Suprapubic skin (tissue), 4 donors: ENCODE measurements around the gene TFAP2B.

Experiments
- CTCF ChIP-seq, 2 donors: fragments of 200-600 bp in 1 of 2; fragments of 450-650 bp in 1 of 2; sonication (generic) in 1 of 2; IDR thresholded peaks; one replicate each; pipeline ENCODE4 v1.5.1; 2016 to 2019; ENCODE audit warnings: antibody characterized with exemption in 2 of 2, mild to moderate bottlenecking in 1 of 2, moderate library complexity in 1 of 2
- EP300 ChIP-seq: sonication (generic); formaldehyde crosslinking; IDR thresholded peaks from one replicate; pipeline ENCODE4 v1.6.1; 2017; ENCODE audit warnings: antibody characterized with exemption
- POLR2A ChIP-seq, 2 donors: fragments of 450-650 bp; IDR thresholded peaks; one replicate each; pipeline ENCODE4 v1.6.1; 2017; ENCODE audit warnings: antibody characterized with exemption in 2 of 2, mild to moderate bottlenecking in 2 of 2, moderate library complexity in 2 of 2
- POLR2AphosphoS5 ChIP-seq, 3 donors: sonication (generic); formaldehyde crosslinking; IDR thresholded peaks; one replicate each; pipeline ENCODE4 v1.6.1; 2017; ENCODE audit warnings: antibody characterized with exemption in 3 of 3

- TF ChIP-seq CTCF (IDR thresholded peaks at IDR 0.05) (no peak), EP300 (no peak), POLR2A (IDR thresholded peaks at IDR 0.05) (no peak), POLR2AphosphoS5 (IDR thresholded peaks at IDR 0.05) (no peak)
Measured at GRCh38 chr6:50819466-50819903, 814 bp downstream of the TFAP2B start.
